ENCODE results near the gene ACADVL.
"Not testable (repeated sequence)": the region's sequence is repeated elsewhere in the genome, so short reads cannot be mapped to it uniquely, and the experiment has no call there.

The ACADVL gene

DNA sequence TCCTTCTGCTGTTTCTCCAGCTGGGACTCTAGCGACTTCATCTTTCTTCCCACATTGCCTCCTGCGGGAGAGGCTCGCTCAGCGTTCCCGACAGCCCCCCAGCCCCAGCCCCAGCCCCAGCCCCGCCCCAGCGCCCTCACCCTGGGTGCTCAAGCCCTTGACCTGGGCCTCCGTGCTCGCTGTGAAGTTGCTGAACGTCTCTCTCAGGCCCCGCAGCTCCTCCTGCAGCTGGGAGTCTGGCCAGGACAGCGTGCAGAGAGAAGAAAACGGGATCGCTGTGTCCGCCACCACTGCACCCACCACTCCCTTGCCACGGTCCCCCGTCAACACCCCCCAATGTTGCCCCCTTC, 42.9 kb upstream of the ACADVL start:
- in situ Hi-C loops (cut with HindIII; ENCODE audit: low sequenced_read_pairs) = no loop called here
- TF ChIP-seq, protein P1, sequence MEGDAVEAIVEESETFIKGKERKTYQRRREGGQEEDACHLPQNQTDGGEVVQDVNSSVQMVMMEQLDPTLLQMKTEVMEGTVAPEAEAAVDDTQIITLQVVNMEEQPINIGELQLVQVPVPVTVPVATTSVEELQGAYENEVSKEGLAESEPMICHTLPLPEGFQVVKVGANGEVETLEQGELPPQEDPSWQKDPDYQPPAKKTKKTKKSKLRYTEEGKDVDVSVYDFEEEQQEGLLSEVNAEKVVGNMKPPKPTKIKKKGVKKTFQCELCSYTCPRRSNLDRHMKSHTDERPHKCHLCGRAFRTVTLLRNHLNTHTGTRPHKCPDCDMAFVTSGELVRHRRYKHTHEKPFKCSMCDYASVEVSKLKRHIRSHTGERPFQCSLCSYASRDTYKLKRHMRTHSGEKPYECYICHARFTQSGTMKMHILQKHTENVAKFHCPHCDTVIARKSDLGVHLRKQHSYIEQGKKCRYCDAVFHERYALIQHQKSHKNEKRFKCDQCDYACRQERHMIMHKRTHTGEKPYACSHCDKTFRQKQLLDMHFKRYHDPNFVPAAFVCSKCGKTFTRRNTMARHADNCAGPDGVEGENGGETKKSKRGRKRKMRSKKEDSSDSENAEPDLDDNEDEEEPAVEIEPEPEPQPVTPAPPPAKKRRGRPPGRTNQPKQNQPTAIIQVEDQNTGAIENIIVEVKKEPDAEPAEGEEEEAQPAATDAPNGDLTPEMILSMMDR (IDR thresholded peaks at IDR 0.05; ENCODE audit: low read depth, low read length) = no peak

DNA sequence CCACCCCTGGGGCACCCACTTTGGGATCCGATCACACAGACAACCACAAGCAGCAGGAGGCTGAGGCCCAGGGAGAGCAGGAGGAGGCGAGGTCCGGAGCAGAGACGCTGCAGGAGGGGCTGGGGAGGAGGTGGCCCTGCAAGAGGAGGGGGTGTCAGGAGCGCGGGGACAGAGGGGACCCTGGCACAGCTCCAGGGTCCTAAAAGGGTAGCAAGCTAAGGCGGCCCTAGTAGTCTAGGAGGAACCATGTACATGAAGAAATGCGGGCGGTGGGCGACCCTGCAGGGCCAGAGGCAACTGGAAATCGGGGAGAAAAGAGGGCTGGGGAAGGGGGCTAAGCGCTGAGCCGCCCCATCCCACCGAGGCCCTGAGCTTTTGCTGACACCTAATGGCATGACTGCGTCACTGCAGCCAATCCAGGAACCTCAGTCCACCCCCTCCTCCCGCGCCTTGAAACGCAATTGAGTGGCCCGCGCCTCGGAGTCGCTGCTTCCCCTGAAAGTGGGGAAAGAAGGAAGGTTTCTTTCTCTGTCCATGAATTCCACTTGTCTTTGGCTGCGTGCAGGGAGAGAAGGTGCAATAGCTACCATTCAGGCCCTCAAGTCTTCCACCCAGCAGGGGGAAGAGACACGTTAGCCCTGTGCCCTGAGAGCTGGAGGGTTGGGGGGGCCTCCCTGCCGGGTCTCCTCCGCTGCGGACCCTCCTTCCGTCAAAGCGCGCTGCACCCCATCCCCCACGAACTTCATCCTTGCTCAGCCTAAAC, 42.4 kb upstream of the ACADVL start:
- H3K4me3 ChIP-seq (ENCODE audit: low read depth, low read length) = peak overlapping the region; percentile 46
- TF ChIP-seq, protein P1 (IDR thresholded peaks at IDR 0.05; ENCODE audit: low read depth, low read length) = peak; percentile 88
- peak; percentile 53 for DNase-seq (ENCODE audit: low read depth, low spot score)
- in situ Hi-C loops (cut with HindIII; ENCODE audit: low sequenced_read_pairs) = no loop called here

More for the DNA sequence above, 42.9 kb upstream of the ACADVL start:
- H3K4me3 ChIP-seq (ENCODE audit: low read depth, low read length) = peak overlapping the region; percentile 46
- no peak for DNase-seq (ENCODE audit: low read depth, low spot score)

DNA sequence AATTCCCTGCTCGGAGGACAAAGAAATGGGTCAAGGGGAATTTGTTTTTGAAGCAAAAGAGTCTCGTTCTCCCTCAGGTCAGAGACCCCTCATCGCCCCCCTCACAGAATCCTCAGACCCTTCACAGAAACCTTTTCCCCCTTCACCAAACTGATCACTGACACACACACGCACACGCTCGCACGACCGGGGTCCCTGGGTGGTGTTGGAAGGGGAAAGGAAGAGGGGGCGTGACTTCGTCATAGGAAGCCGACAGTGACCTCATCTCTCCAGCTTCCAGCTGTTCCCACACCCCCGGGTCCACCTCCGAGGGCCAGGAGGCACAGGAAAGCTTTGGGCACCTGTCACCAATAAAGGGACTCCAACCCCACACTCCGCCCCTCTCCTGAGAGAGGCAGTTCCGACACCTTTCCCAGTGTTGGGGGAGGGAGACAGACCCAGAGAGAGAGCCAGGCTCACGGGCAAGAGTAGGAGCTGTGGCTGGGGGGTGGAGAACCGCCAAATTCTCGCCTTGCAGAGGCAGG, 41.7 kb upstream of the ACADVL start:
- TF ChIP-seq, protein P1 (IDR thresholded peaks at IDR 0.05; ENCODE audit: low read depth, low read length) = no peak
- in situ Hi-C loops (cut with HindIII; ENCODE audit: low sequenced_read_pairs) = no loop called here
- DNase-seq (ENCODE audit: low read depth, low spot score) = peak; percentile 6
- H3K4me3 ChIP-seq (ENCODE audit: low read depth, low read length) = peak overlapping the region; percentile 46

DNA sequence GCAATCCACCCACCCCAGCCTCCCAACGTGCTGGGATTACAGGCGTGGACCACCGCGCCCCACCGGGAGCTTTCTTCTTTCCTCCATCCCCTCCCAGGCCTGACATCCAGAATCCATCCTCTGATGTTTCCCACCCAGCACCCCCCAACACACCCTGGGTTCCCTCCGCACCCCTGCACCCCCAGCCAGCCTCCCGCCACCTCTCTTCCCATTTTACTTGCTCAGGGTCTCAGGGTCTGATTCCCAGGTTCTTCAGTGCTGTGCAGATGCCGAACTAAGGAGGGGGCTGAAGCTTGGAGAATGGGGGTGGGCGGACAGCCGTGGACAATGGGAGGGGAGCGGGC, 40.8 kb upstream of the ACADVL start:
- TF ChIP-seq, protein P1 (IDR thresholded peaks at IDR 0.05; ENCODE audit: low read depth, low read length) = no peak
- H3K4me3 ChIP-seq (ENCODE audit: low read depth, low read length) = no peak overlapping the region
- in situ Hi-C loops (cut with HindIII; ENCODE audit: low sequenced_read_pairs) = no loop called here
- no peak for DNase-seq (ENCODE audit: low read depth, low spot score)

DNA sequence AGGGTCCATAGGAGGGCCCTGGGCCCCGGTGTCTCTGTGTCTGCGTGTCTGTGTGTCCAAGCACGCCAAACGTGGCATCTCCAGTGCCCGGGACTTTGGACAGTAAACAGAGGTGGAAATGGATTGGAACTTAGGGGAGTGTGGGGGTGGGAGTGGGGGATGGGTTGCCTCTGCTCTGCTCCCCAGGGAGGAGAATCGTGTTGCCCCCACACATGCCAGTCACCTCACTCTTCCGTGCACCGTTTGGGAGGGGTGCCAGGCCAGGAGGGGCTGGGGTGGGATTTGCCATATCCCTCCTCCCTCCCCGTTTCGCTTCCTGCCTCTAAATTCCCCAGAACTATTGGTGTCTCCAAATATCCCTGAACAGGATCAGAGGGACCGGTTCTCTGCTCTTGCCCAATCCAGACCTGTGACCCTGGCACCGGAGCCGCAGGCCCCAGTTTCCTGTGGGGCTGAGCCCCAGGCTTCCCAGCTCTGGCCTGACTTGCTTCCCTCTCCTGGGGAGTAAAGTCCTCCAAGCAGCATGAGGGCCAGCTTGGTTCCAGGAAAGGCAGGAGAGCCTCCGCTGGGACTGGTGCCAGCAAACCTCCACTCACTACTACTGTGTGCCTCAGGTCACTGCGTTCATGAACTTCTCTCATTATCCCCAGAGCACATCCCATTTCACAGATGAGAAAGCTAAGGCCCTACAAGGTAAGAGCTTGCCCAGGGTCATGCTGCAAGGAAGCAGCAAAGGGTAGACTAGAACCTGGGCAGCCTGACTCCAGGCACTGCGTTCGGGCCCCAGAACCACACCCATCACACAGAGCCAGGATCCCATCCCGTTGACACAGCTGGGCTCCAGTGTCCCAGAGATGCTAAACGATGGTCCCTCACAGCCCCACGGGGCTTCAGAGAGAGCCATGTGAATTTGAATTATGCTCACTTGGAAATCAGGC, 40.2 kb upstream of the ACADVL start, which contains the start of gene ASGR1:
Gene ASGR1, minus strand, starts transcription at position 54 of the 938 bp plus-strand sequence. CDS start 807 bp downstream, outside the sequence.
- in situ Hi-C loops (cut with HindIII; ENCODE audit: low sequenced_read_pairs) = no loop called here
- peak within 1 kb of the TSS; percentile 46 for H3K4me3 ChIP-seq (ENCODE audit: low read depth, low read length)
- TF ChIP-seq, protein P1 (IDR thresholded peaks at IDR 0.05; ENCODE audit: low read depth, low read length) = no peak
- no peak for DNase-seq (ENCODE audit: low read depth, low spot score)

DNA sequence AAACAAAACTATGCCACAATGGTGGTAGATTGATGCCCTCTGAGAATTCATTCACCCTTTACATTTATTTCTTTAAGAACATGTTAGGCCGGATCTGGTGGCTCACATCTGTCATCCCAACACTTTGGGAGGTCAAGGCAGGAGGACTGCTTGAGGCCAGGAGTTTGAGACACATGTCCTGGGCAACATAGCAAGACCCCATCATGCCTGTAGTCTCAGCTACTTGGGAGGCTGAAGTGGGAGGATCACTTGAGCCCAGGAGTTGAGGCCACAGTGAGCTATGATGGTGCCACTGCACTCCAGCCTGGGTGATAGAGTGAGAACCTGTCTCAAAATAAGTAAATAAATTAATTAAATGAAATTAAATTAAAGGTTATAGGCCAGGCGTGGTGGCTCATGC, 37.6 kb upstream of the ACADVL start:
- DNase-seq (ENCODE audit: low read depth, low spot score); in situ Hi-C loops (cut with HindIII; ENCODE audit: low sequenced_read_pairs): not testable (repeated sequence)

More for the DNA sequence above, 37.6 kb upstream of the ACADVL start:
- not testable (repeated sequence) for H3K4me3 ChIP-seq (ENCODE audit: low read depth, low read length)

Data from astrocyte of the spinal cord (primary cell).